ENCODE data around the gene CENPU.
"Not testable (repeated sequence)": the region's sequence is repeated elsewhere in the genome, so short reads cannot be mapped to it uniquely, and the experiment has no call there.

CENPU gene, protein sequence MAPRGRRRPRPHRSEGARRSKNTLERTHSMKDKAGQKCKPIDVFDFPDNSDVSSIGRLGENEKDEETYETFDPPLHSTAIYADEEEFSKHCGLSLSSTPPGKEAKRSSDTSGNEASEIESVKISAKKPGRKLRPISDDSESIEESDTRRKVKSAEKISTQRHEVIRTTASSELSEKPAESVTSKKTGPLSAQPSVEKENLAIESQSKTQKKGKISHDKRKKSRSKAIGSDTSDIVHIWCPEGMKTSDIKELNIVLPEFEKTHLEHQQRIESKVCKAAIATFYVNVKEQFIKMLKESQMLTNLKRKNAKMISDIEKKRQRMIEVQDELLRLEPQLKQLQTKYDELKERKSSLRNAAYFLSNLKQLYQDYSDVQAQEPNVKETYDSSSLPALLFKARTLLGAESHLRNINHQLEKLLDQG

DNA sequence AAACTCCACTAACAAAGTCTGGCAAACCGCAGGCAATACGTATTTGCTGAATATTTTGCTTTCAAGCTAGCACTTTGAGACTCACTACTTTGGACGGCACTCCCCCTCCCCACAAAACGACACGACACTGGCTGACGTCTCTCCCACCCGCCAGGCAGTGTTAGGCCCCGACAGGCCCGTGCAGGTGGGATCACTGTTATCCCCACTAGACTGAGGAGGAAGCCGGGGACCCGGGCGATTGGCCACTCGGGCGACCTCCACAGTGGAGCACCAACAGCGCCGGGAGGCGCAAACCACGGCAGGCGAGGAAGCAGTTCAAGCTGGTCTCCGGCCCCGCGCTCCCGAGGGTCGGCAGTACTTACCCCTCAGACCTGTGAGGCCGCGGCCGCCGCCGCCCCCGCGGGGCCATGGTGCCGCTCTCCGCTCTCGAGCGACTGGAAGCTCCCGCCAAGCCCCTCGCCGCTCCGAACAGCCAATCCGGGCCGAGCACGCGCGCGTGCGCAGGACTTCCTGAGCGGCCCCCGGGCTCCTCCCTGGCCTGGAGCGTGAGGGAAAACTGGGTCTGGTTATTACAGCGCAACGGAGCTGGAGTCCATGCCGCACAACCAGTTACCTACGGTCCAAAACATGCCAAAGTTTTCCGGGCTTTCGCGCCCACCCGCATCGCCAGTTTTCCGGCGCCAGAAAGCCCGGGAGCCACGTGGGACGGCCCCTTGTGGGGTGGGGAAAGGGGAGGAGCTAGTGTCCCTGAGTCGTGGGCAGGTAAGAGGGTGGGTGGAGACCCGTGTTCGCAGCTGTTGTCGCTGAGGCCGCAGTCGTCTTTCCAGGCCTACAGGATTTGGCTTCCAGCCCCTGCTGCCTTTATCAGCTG is at the start of gene CENPU:
CENPU (minus strand) TSS at position 443 of the 871 bp plus-strand sequence; CDS start at position 409, 34 bp downstream.
- peak; percentile 98 for DNase-seq (ENCODE audit: low read depth, low spot score)

DNA sequence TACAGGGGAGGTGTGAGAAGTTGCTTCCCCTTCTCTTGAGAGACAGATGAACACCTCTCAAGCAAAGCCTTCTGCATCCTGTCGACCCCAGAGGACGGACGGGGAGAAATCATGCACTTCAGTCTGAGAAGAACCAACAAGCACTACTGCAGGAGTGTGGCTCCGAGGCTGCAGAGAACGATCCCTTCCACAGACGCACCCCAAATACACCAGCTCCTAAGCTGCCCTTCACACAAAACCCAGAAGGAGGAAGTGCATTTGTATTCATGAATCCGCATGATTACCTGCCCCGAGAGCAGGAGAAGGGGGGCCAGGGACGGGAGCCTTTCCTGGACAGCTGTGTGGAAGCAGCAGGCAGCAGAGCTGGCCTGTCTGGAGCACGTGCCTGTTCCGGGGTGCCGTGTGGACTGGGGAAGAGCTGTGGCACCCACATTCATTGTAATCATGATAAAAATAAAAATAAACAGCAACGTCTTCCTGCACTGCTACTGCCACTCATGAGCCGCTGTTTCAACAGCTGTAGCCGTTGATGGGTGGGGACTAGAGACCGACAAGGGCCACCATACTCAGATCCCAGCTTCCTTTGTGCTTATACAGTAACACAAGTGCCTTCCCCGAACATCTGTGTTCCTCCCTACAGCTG is 49.0 kb upstream of the CENPU start:
- DNase-seq (ENCODE audit: low read depth, low spot score), result no peak

DNA sequence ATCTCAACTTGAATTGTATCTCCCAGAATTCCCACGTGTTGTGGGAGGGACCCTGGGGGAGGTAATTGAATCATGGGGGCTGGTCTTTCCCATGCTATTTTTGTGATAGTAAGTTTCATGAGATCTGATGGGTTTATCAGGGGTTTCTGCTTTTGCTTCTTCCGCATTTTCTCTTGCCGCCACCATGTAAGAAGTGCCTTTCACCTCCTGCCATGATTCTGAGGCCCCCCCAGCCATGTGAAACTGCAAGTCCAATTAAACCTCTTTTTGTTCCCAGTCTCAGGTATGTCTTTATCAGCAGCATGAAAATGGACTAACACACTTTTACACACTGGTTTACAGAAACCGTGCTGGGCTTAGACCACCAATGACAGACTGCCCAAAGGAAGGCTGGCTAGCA is 45.3 kb upstream of the CENPU start:
- DNase-seq (ENCODE audit: low read depth, low spot score), result not testable (repeated sequence)

DNA sequence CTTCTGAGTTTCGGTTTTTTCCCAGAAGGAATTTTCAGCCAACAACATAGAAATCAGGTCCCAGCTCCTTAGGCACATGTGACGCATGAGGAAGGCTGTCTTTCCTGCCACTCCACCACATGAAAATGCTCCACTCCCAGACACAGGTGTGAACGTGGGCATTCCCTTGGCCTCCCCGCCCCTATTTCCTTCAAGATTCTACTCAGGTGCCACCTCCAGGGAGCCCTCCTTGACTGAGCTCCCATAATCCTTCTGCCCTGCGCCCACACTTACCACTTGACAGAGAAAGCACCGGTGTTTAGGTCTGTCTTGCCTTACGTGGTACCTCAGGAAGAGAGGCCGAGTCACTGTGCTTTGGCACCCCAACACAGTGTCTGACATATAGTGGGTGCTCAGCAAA is 44.4 kb upstream of the CENPU start:
- DNase-seq (ENCODE audit: low read depth, low spot score), result no peak

DNA sequence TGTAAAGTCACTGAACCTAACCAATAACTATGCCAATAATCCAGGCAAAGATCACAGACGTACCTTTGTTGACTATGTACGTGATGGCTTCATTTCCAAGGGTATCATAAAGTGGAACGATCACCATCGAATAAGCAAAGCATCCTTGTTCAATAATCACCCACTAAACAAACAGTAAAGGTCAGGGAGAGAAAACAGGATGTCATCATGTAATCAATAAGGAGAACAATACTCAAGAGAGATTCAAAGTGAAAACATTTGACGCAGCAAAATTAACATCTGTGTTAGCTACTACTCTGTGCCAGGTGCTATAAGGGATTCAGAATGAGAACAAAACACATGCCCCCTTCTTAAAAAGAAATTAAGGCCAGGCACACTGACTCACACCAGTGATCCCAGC is 42.9 kb upstream of the CENPU start:
- no peak for DNase-seq (ENCODE audit: low read depth, low spot score)

DNA sequence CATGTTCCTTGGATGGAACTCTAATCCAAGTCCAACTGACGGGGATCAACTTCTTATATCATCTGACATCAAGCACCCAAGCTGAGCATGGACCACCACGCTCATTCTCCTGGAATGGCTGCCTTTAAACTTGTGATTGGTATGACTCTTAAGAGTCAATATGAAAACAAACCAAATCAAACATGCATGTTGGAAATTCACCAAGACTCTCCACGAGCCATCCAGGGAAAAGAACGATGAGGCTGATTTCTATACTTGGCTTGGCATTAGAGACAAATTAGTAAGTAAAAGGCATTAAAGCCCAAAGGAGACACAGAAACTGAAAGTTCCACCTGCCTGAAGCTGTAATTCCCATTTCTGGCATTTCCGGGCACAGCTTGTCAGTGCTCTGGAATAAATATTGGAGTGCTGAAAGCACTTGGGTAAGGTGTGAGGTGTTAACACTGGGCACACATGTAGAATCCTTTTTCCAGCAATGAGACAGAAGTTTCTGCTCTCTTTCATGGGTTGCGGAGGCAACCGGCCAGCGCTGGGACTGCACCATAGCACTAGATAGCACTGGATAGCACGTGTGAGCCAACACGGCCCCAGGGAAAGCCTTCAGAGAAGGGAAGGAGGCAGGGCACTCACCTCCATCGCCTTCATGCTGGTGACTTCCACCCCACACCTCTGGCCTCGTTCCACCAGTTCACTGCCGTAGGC is 42.1 kb upstream of the CENPU start:
- DNase-seq (ENCODE audit: low read depth, low spot score), result no peak

DNA sequence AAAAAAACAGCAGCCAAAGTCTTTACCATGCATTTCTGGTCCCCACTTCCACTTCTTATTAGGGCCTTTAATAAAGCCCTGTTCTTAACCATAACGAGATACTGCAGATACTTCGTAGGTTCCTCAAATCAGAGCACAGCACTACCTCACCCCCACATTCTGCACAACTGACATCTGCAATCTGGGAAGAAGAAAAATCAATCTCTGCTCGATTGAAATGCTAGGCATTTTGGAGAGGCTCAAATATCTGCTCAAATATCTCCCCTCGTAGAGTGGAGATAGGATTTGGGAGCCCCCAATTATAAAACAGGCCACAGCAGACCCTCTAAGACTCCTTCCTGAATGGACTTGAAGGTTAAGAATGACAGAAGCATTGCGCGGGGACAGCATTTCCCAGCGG is 40.3 kb upstream of the CENPU start:
- DNase-seq (ENCODE audit: low read depth, low spot score), result no peak

DNA sequence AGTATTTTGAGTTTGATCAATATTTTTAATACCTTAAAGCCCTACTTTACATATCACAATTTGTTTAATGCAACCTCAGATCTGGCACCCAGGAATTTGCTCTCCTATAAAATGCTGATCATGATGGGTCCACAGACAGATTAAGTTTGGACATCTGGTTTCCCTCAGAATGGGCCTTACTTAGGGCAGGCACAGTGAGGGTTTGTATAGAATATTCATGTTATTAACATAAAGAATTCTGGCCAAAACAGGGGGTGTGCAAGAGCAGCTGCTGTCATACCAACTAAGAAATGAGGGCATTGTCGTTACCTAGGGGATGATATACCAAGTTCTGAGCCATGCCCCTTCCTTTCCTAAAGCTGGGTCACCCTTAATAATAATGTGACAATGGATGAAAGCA is 37.5 kb upstream of the CENPU start:
- no peak for DNase-seq (ENCODE audit: low read depth, low spot score)

DNA sequence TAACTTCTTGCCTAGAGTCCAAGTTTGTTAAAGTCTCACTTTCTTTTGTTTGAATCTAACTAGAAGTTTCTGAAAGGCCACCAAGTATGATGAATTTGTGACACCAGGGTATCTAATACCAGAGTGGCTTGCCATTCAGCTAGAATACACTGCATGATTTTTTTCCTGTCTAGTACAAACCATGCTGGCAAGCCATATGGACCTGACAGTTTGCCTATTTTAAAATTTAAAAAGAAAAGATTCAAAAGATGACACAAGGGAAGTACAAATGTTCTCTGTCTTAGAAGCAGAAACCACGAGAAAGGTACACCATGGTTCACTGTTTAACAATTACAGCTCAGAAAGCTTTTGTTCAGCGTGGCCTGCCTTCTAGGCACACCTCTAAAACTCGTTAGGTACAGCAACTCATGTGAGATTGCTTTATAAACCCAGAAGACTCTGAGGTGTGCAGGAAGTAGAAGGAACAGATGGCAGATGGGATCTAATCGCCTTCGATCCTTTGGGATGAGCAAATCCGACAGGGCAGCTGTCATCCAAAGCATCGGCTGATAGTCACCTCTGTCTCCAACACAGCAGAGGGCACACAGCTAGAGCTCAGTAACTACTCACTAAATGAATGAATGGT is 35.4 kb upstream of the CENPU start:
- no peak for DNase-seq (ENCODE audit: low read depth, low spot score)

DNA sequence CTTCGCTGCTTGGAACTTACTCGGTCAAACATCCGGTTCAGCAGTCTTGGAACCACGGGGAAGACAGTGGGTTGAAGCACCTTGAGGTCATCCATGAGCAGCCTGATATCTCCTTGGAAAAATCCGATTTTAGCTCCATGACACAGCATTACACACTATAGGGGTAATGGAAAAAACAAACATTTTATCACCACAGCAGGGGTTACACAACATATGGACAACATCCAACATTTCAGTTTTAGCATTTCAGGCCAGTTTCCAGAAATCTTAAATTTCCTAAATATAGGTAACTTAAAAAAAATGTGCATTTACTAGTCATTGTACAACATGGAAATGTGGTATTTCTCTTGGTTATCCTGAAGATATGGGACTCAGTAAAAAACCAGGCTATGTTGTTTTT is 34.4 kb upstream of the CENPU start:
- no peak for DNase-seq (ENCODE audit: low read depth, low spot score)

DNA sequence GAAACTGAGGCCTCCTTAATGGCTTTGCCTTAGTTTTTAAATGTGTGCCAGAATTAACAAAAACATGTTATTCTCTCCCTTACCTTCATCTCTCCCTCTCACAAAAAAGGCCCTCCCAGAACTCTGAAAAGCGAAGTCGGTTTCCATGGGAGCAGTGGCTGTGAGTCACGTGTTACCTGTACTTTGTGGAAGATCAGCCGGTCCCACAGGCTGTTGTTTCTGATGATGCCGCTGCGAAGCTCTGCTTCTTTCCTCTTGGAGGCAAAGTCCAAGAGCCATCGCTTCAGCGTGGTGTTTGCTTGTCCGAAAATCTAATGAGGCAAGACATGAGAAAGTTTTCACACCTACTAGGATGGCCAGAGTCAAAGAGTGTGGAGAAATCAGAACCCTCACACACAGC is 32.5 kb upstream of the CENPU start:
- no peak for DNase-seq (ENCODE audit: low read depth, low spot score)

DNA sequence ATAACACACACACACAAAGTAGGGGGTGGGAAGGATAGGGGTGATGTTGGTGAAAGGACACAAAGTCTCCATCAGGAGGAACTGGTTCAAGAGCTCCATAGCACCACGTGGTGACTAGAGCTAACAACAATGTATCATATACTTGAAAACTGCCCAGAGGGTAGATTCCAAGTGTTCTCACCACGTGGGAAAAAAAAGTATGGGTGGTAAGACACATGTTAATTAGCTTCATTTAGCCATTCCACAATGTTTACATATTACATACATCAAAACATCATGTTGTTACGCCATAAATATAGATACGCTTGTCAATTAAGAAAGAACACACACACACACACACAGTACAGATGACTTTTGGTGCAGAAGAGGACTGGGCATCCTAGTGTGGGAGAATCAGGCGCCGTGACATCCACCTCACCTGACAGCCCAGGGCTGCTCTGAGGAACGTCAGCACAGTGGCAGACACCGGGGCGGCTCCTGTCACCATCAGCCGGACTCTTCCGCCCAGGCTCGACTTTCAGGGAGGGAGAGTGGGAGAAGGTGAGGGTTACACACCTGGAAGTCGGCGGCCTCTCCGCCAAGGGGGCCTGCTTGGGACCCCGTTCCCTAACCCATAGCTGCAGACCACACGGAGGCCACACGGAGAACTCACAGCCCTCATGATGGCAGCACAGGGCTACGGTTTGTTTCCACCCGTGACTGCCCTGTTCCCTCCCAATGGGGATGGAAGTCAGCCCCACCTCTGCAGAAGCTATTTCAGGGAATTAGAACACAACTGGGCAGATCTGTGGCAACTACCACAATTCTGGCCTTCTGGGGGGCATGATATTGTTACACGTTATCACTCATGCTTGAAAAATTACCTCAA is 31.8 kb upstream of the CENPU start:
- no peak for DNase-seq (ENCODE audit: low read depth, low spot score)

DNA sequence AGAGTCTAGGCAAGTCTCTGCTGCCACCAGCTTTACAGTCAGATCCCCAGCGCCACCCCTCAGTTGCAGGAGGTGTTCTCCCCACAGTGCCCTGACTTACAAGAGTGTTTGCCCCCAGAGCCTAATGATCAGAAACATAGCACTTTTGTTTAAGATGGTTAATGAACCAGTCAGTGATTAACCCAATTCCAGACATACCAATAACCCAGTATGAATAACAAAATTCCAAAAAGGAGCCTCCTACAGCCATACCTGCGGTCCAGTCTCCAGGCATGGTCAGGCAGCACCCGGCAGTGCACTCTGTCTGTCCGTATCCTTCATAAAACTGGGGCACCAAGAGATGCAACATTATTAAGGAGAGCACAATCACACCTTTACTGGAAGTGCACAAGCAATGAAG is 30.7 kb upstream of the CENPU start:
- DNase-seq (ENCODE audit: low read depth, low spot score), result no peak

DNA sequence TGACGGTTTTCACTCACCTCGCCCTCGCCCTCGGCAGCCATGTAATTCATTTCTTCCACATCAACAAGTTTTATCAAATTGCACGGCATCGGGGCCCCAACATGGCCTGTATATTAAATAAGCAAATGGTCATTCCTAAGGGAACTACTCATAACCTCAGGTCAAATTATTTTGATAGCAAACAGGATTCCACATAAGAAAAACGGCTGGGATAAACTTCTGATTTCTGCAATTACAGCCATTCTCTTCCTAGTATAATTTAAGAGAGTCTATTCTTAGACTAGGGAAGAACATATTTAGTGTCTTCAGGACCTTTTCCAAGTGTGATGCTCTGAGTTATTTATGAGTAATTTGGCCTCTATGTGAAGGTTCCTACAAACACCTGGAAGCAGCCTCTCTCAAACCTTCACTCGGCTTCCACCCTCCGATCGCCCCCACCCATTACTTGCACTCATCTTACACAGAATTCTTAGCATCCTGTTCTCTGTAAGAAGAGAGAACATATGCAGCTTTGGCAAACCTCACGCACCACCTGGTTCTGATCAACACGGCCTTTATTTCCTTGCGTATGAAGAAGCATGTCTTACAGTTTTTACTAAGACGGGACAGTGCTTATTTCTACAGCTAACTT is 29.4 kb upstream of the CENPU start:
- DNase-seq (ENCODE audit: low read depth, low spot score), result no peak

DNA sequence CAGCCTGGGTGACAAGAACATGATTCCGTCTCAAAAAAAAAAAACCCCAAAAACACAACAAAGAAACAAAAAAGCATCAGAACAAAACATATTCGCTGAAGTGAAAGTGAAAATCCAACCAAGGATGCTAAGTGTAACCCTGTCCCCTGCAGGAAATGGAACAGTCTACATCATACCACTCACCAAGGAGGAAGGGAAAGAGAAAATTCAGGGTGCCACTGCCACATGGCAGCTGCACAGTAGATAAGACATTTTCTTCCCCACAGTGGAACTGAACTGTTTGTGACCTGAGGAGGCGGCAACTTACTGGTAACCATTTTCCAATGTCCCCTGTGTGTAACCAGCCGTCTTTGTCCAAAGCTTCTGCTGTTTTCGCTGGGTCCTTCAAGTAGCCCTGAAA is 28.2 kb upstream of the CENPU start:
- no peak for DNase-seq (ENCODE audit: low read depth, low spot score)

DNA sequence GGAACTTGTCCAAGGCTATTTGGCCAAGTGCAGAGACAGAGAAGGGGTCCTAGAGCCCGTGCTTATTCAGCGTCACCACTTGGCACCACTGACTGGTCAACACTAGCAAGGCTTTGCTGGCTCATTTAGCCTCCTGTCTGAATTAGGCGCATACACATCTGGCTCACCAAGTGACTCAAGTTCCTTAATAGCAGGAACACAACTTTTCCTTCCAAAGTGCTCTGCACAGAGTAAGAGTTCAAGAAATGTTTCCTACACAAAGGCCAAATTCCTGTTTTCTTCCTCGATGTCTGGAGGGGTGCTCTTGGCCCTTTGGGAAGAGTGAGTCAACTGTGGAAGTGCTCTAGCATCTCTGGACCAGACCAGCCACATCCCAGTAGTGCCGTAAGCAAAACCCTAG is 26.8 kb upstream of the CENPU start:
- no peak for DNase-seq (ENCODE audit: low read depth, low spot score)

DNA sequence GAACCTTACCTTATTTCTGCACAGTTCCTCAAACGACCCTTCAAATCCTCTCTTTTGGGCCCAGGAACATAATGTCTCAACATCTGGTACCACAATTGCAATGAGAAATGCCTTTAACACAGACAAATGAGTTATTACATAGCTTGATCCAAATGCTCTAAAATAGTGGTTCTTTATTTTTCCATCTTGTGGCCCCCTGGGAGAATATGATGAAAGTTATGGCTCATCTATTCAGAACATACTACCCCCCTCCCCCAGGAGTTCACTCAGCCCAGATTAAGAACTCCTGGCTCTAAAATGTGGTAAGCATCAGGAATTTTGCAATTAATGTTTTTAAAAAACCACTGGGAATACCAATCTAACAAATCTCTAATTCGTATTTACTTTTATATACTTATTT is 23.9 kb upstream of the CENPU start:
- DNase-seq (ENCODE audit: low read depth, low spot score), result no peak

DNA sequence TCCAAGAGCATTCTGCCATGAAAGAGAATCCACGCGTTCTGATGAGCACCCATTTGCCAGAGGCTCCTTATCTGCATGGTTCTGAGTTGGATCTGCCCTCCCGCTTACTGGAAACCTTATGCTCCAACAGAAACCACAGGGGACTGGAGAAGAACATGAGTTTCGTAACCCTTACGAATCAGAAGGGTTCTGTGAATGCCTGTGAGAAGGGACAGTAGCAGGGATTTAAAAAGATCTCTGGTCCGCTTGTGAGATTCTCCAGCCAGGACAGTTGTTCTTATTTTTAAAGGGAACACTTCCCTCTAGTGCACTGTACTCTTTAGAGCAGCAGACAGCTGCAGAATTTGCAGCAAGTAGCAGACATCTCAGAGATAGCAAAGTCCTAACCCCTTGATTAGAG is 22.5 kb upstream of the CENPU start:
- DNase-seq (ENCODE audit: low read depth, low spot score), result no peak

DNA sequence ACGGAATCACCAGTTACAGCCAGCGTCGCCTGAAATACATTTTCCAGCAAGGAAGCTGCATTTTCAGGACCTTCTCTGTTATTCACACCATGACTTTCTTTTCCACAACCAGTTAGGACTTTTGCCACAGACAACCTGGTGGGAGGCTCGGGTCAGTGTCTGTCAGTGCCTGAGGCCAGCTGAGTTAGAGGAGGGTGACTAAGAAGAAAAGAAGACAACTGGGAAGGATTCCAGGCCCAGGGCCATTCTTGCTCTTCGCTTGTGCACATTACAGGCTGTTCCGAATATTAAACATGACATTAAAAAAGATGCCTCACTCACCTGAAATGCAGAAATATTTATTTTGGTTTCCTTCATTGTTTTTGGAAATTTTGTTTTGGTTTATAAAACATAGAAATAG is 21.4 kb upstream of the CENPU start:
- DNase-seq (ENCODE audit: low read depth, low spot score), result no peak
